Fibroblast of the aortic adventitia (primary cell): ENCODE results near the gene ITIH4. TPM values are rescaled to one million over a fixed set of nuclear protein-coding genes. Genes with fewer than 3 reads are reported as not detected.
A peak's percentile ranks its signal among the peaks of the same experiment; 100 is the strongest.

Experiments
- DNase-seq: peaks from one replicate; pipeline ENCODE4 v3.0.0-alpha.2; 2010; ENCODE audit warnings: low read depth
- H3K4me3 ChIP-seq: 2 replicates; pipeline ENCODE4 v1.5.1; 2011; ENCODE audit warnings: low read depth, mild to moderate bottlenecking, control low read depth, low read length, moderate library complexity
- total RNA-seq: library from RNA; depleted of rRNA; stranded (reverse); fragments of >200 nt; gene quantifications from 2 replicates; pipeline ENCODE4 v1.2.3, GENCODE V29; 2012; ENCODE audit warnings: low replicate concordance
- TF ChIP-seq, protein P1 (sequence below): IDR thresholded peaks from 2 replicates; pipeline ENCODE4 v1.5.1; 2011; ENCODE audit warnings: mild to moderate bottlenecking, low read length, control low read depth, inconsistent platforms; ENCODE audit not compliant: insufficient read depth

The ITIH4 gene
- total RNA-seq, 1 donor: 0.36 TPM

DNA sequence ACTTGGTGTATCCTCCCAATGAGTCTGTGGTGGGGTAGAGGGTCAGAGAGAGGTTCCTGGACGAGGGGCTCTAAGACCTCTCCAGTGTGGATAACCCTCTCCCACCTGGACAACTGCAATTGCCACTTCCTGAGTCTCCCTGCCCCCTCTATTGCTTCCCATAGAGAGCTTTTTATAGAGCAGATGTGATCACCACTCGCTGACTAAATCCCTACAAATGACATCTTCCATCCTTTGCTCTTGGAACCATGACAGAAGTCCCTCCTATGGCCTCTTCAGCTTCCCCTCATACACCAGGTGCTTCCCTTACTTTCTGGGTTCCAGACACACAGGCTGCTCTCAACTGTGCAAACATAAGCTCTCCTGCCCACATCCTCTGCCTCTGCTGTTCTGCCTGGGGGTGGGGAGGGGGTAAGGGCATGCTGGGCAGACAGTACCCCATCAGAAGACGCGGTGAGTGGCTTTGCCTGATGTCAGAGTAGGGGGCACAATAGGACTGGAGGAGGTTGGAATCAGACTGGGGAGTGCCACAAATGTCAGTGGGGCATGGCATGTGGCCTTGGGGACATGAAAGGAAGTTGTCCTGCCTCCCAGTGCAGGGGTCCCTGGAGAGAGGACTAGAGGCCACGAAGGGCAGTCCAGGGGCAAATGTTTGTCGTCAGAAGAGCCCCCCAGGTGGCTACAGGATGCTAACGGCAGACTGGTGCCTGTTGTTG lies 20.7 kb downstream of the ITIH4 start:
- TF ChIP-seq, protein P1, sequence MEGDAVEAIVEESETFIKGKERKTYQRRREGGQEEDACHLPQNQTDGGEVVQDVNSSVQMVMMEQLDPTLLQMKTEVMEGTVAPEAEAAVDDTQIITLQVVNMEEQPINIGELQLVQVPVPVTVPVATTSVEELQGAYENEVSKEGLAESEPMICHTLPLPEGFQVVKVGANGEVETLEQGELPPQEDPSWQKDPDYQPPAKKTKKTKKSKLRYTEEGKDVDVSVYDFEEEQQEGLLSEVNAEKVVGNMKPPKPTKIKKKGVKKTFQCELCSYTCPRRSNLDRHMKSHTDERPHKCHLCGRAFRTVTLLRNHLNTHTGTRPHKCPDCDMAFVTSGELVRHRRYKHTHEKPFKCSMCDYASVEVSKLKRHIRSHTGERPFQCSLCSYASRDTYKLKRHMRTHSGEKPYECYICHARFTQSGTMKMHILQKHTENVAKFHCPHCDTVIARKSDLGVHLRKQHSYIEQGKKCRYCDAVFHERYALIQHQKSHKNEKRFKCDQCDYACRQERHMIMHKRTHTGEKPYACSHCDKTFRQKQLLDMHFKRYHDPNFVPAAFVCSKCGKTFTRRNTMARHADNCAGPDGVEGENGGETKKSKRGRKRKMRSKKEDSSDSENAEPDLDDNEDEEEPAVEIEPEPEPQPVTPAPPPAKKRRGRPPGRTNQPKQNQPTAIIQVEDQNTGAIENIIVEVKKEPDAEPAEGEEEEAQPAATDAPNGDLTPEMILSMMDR: no peak
- no peak for DNase-seq
- H3K4me3 ChIP-seq: no peak overlapping the region

DNA sequence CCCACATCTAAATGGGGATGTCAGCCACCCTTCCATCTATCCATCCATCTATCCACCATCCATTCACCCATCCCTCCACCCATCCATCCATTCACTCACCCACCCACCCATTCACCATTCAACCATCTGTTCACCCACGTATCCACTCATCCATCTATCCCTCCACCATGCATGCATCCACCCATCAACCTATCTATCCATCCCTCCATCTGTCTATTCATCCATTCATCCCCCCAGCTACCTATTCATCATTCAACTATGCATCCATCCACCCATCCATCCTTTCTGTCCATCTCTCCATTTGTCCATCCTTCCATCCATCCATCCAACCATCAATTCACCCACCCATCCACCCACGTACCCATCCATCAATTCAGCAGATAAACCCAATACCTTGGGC lies 21.3 kb downstream of the ITIH4 start:
- TF ChIP-seq, protein P1: no peak
- no peak overlapping the region for H3K4me3 ChIP-seq
- no peak for DNase-seq

DNA sequence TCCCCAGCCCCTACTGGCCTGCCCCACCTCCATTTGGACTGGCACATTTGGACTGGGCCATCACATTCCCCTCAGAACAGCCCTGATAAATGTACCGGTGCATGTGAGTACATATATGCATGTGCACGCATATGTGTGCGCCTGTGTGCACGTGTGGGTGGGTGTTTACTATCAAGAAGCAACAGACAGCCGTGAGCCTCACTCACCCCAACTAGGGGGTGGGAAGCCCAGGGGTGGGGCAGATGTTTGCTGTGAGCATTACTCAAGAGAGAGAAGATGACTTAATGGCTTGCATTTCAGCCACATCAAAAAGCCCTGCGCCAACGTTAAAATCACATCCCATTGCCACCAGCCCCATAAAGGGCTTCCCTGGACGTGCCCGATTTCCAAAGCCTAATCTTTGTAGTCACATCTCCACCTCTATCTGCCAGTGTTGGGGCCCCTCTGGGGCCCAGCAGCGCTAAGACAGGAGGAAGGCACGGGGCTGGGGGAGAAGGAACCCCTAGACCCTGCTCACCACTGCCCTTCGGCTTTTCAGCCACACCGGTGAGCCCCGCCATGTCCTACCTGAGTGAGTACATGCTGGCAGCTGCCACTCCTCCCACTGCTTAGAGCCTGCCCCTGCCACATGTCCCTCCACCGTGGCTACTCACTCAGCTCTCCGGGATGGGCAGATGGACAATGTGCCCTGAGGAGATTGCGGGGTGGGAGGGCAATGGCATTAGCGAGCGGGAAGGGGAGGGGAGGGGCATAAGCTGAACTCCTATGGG lies 25.0 kb downstream of the ITIH4 start:
- H3K4me3 ChIP-seq: no peak overlapping the region
- TF ChIP-seq, protein P1: no peak
- no peak for DNase-seq

DNA sequence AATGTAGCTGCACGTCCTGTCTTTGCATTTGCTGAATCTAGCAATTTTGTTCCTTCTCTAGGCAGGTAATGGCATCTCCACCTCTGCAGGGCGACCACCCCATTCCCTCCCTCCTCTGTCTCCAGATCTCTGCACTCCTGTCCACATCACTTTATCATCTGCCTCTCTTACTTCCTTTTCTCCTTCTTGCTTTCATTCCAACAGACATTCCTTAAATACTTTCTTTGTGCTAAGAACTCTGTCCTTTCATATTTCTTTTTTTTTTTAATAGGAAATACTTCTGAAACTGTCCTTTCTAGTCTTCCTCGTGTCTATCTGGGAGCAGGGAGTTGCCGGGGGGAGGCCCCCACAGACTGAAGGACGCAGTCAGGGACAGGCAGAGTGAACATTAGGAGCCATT lies 28.6 kb downstream of the ITIH4 start:
- H3K4me3 ChIP-seq: no peak overlapping the region
- TF ChIP-seq, protein P1: no peak
- DNase-seq: peak; percentile 10

DNA sequence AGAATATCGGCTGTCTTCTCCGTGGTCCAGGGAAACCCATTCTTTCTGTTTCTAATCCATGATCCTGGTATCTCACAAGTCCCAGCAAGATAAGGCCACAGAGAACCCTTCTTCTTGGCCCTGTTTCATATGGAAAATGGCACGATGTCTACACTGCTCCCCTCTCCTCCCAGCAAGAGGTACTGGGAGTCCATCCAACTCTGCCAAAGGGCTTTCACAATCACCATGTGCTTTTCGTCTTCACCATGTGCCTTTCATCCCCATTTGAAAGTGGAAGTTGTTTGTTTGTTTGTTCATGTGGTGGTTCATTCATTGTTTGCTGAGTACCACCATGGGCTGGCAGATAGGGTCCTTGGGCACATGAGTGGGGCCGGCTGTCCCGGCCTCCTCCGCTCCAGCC lies 30.4 kb downstream of the ITIH4 start:
- TF ChIP-seq, protein P1: no peak
- no peak overlapping the region for H3K4me3 ChIP-seq
- peak; percentile 16 for DNase-seq

DNA sequence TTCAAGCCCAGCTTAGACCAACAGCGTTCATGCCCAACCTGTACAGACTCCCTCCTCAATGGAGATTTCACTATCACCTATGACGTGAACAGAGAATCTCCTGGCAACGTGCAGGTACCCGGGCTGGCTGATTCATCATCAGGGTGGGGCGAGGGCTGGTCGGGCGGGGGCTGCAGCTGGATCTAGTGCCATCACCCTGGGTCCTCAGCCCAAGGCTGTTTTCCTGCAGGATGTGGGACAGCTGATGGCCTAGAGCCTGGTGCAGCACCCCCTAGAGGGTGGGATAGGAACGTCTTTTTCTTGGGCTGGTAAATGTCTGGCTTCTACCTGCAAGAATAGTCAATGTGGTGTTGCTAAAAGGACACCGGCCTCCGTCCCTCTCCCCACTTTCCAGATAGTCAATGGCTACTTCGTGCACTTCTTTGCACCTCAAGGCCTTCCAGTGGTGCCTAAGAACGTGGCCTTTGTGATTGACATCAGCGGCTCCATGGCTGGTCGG lies 31.4 kb downstream of the ITIH4 start:
- no peak for DNase-seq
- no peak overlapping the region for H3K4me3 ChIP-seq
- TF ChIP-seq, protein P1: peak; percentile 35
